ENCODE results near the gene AGBL1.
"Not testable (repeated sequence)": the region's sequence is repeated elsewhere in the genome, so short reads cannot be mapped to it uniquely, and the experiment has no call there.

The AGBL1 gene

GRCh38 chr15:86872782-86873181, 793.1 kb downstream of the AGBL1 start:
- DNase-seq (ENCODE audit: low spot score), result no peak

- DNase-seq (ENCODE audit: low spot score), result no peak
Measured at GRCh38 chr15:86875067-86875466, 795.4 kb downstream of the AGBL1 start.

GRCh38 chr15:86876387-86876944, 796.8 kb downstream of the AGBL1 start:
- no peak for DNase-seq (ENCODE audit: low spot score)

- no peak for DNase-seq (ENCODE audit: low spot score)
Measured at GRCh38 chr15:86877171-86877631, 797.5 kb downstream of the AGBL1 start.

- not testable (repeated sequence) for DNase-seq (ENCODE audit: low spot score)
Measured at GRCh38 chr15:86878844-86879243, 799.2 kb downstream of the AGBL1 start.

GRCh38 chr15:86879250-86880229, 799.9 kb downstream of the AGBL1 start:
- no peak for DNase-seq (ENCODE audit: low spot score)

GRCh38 chr15:86885616-86886015, 805.9 kb downstream of the AGBL1 start:
- no peak for DNase-seq (ENCODE audit: low spot score)

- DNase-seq (ENCODE audit: low spot score), result peak; percentile 33
Measured at GRCh38 chr15:86892774-86893449, 813.2 kb downstream of the AGBL1 start.

- DNase-seq (ENCODE audit: low spot score), result no peak
Measured at GRCh38 chr15:86894269-86894668, 814.6 kb downstream of the AGBL1 start.

- no peak for DNase-seq (ENCODE audit: low spot score)
Measured at GRCh38 chr15:86903642-86904421, 824.2 kb downstream of the AGBL1 start.

GRCh38 chr15:86905625-86906256, 826.1 kb downstream of the AGBL1 start:
- no peak for DNase-seq (ENCODE audit: low spot score)

GRCh38 chr15:86906376-86906775, 826.7 kb downstream of the AGBL1 start:
- no peak for DNase-seq (ENCODE audit: low spot score)

- DNase-seq (ENCODE audit: low spot score), result no peak
Measured at GRCh38 chr15:86911022-86911421, 831.4 kb downstream of the AGBL1 start.

- no peak for DNase-seq (ENCODE audit: low spot score)
Measured at GRCh38 chr15:86912661-86913060, 833.0 kb downstream of the AGBL1 start.

- peak; percentile 37 for DNase-seq (ENCODE audit: low spot score)
Measured at GRCh38 chr15:86915811-86916331, 836.2 kb downstream of the AGBL1 start.

GRCh38 chr15:86916671-86917360, 837.1 kb downstream of the AGBL1 start:
- DNase-seq (ENCODE audit: low spot score), result no peak

- no peak for DNase-seq (ENCODE audit: low spot score)
Measured at GRCh38 chr15:86917361-86917671, 837.6 kb downstream of the AGBL1 start.

GRCh38 chr15:86919581-86919980, 839.9 kb downstream of the AGBL1 start:
- no peak for DNase-seq (ENCODE audit: low spot score)

GRCh38 chr15:86929461-86929860, 849.8 kb downstream of the AGBL1 start:
- no peak for DNase-seq (ENCODE audit: low spot score)

- no peak for DNase-seq (ENCODE audit: low spot score)
Measured at GRCh38 chr15:86932456-86932855, 852.8 kb downstream of the AGBL1 start.

- no peak for DNase-seq (ENCODE audit: low spot score)
Measured at GRCh38 chr15:86935841-86936240, 856.2 kb downstream of the AGBL1 start.

All from LoVo (cell line).